AG09309 (cell line): ENCODE measurements around the gene SHKBP1.

Experiments used
- DNase-seq: peaks from one replicate; pipeline ENCODE4 v3.0.0-alpha.2; 2010; ENCODE audit warnings: low read depth
- H3K4me3 ChIP-seq: 2 replicates; pipeline ENCODE4 v1.5.1; 2011; ENCODE audit warnings: mild to moderate bottlenecking, low read depth, low read length, moderate library complexity; ENCODE audit not compliant: control insufficient read depth
- TF ChIP-seq, protein P1 (sequence below): IDR thresholded peaks from 2 replicates; pipeline ENCODE4 v1.5.1; 2011; ENCODE audit warnings: mild to moderate bottlenecking, low read depth, low read length, inconsistent platforms; ENCODE audit not compliant: insufficient read depth, control insufficient read depth; ENCODE audit errors: missing control alignments

SHKBP1 gene

DNA sequence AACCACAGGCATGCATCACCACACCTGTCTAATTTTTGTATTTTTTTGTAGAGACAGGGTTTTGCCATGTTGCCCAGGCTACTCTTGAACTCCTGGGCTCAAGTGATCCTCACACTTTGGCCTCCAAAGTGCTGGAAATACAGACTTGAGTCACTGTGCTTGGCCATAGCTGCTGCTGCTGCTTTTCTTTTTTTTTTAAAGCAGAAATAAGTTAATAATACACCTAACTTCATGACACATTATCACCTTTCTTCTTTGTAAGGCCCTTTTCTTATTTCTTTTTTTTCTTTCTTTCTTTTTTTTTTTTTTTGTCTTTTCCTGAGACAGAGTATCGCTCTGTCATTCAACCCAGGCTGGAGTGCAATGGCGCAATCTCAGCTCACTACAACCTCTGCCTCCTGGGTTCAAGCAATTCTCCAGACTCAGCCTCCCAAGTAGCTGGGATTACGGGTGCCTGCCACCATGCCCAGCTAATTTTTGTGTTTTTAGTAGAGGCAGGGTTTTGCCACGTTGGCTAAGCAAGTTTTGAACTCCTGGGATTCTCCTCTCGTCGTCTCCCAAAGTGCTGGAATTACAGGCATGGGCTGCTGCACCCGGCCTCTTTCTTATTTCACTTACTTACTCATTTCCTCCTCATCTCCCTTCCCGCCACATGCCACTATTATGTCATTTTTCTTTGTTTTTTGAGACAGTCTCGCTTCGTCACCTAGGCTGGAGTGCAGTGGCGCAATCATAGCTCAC is 8.7 kb downstream of the SHKBP1 start:
- no peak overlapping the region for H3K4me3 ChIP-seq
- DNase-seq, result no peak
- TF ChIP-seq, protein P1, sequence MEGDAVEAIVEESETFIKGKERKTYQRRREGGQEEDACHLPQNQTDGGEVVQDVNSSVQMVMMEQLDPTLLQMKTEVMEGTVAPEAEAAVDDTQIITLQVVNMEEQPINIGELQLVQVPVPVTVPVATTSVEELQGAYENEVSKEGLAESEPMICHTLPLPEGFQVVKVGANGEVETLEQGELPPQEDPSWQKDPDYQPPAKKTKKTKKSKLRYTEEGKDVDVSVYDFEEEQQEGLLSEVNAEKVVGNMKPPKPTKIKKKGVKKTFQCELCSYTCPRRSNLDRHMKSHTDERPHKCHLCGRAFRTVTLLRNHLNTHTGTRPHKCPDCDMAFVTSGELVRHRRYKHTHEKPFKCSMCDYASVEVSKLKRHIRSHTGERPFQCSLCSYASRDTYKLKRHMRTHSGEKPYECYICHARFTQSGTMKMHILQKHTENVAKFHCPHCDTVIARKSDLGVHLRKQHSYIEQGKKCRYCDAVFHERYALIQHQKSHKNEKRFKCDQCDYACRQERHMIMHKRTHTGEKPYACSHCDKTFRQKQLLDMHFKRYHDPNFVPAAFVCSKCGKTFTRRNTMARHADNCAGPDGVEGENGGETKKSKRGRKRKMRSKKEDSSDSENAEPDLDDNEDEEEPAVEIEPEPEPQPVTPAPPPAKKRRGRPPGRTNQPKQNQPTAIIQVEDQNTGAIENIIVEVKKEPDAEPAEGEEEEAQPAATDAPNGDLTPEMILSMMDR, result no peak

DNA sequence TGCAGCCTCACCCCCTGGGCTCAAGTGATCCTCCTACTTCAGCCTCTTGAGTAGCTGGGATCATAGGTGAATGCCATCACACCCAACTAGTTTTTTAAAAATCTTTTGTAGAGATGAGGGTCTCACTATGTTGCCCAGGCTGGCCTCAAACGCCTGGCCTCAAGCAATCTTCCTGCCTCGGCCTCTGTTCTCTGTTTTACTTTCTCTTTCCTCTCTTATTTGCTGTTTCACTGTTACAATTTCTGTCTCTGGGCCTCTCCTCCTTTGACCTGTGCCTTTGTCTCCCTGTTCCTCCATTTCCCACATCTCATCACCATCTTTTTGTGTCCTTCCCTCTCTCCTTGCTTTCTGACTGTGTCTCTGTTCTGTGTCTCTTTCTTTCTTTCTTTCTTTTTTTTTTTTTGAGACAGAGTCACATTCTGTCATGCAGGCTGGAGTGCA is 9.3 kb downstream of the SHKBP1 start:
- DNase-seq, result no peak

DNA sequence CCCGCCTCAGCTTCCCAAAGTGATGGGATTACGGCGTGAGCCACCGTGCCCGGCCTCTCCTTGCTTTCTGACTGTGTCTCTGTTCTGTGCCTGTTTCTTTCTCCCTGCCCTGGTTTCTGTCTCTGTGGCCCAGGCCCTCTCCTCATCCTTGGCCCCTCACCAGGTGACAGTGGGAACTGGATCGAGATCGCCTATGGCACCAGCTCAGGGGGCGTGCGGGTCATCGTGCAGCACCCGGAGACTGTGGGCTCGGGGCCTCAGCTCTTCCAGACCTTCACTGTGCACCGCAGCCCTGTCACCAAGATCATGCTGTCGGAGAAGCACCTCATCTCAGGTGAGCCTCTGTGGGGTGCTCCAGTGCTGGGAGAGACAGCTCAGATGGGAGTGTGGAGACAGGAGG is 9.9 kb downstream of the SHKBP1 start:
- no peak for DNase-seq
- TF ChIP-seq, protein P1, result no peak
- H3K4me3 ChIP-seq, result no peak overlapping the region

More for the DNA sequence above, 9.3 kb downstream of the SHKBP1 start:
- H3K4me3 ChIP-seq, result no peak overlapping the region
- TF ChIP-seq, protein P1, result no peak

DNA sequence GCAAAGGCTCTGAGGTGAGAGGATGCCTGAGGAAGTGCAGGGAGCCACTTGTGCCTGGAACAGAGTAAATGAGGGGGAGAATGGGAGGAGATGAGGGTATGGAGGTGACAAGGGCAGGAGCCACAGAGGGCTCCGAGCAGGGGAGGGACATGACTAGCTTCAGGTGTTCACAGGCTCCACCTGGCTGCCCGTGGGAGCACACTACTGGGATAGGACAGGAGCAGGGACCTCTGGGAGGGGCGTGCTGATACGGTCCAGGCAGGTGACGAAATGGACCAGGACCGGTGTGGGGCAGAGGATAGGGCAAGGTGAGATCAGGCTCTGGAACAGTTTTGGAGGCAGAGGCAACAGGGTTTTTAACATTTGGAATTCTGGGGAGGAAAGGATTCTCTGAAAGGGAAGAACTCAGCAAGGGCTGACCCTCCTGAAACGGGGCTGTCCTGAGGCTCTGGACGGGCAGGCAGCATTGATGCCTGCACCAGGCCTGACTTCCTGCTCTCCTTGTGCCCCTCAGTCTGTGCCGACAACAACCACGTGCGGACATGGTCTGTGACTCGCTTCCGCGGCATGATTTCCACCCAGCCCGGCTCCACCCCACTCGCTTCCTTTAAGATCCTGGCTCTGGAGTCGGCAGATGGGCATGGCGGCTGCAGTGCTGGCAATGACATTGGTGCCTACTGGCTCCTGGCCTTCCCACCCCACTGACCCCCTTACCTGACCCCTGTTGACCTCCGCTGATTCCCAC is 11.6 kb downstream of the SHKBP1 start:
- no peak overlapping the region for H3K4me3 ChIP-seq
- TF ChIP-seq, protein P1, result no peak
- DNase-seq, result no peak

DNA sequence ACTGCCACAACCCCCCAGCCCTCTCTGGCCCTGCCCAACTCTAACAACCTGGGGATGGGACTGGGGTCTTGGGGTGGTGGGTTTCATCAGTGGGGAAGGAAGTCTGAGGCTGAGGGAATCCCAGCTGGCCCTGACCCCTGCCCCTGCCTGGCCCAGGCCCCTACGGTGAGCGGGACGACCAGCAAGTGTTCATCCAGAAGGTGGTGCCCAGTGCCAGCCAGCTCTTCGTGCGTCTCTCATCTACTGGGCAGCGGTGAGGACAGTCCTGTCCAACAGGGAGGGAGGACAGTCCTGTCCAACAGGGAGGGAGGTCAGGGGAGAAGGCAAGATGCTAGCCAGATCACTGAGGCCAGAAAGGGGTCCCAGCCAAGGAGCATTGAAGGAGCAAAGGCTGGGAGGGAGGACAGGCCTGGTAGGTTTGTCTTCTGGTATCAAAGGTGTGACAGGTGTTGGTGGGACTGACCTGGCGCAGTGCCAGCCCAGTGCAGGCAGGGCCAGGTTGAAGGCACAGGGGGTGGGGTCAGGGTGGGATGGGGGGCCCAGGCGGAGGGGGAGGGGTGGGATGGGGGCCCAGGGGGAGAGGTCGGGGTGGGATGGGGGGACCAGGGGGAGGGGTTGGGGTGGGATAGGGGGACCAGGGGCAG is 12.4 kb downstream of the SHKBP1 start:
- H3K4me3 ChIP-seq, result no peak overlapping the region
- TF ChIP-seq, protein P1, result no peak
- DNase-seq, result no peak

DNA sequence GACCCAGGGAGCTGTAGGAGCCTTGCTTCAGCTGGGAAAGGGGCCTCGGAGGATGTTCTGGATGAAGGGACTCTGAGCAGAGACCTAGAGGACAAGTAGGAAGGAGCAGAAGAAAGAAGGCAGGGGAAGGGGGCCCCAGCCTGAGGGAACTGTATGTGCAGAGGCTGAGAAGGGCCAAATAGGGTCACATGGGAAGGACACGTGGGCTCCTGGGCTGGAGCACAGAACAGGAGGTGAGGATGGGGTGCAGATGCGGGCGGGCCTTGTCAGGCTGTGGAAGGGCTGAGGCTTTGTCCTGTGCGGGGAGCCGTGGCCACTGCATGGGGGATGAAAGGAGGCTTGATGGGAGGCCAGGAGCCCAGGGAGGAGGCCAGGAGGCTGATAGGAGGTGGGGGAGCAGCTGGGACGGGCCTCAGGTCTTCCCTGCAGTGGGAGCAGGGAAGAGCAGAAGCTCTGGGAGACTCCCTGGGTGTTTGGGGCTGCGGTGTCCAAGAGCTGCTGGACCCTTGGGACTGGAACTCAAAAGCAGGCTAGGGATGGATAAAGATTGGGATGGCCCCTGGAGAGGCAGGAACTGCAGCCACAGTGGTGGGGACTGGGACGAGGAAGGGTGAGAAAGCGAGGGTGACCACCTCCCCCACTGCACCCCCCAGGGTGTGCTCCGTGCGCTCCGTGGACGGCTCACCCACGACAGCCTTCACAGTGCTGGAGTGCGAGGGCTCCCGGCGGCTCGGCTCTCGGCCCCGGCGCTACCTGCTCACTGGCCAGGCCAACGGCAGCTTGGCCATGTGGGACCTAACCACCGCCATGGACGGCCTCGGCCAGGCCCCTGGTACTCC is 13.1 kb downstream of the SHKBP1 start:
- TF ChIP-seq, protein P1, result no peak

More for the DNA sequence above, 13.1 kb downstream of the SHKBP1 start:
- DNase-seq, result no peak
- H3K4me3 ChIP-seq, result no peak overlapping the region
